ENCODE data around the gene FOXK1. TPM values are rescaled to one million over a fixed set of nuclear protein-coding genes. Genes with fewer than 3 reads are reported as not detected.
A peak's percentile ranks its signal among the peaks of the same experiment; 100 is the strongest.

Gene FOXK1
- polyA plus RNA-seq, 3 donors: 0.33 to 16.8 (median 0.76) TPM

DNA sequence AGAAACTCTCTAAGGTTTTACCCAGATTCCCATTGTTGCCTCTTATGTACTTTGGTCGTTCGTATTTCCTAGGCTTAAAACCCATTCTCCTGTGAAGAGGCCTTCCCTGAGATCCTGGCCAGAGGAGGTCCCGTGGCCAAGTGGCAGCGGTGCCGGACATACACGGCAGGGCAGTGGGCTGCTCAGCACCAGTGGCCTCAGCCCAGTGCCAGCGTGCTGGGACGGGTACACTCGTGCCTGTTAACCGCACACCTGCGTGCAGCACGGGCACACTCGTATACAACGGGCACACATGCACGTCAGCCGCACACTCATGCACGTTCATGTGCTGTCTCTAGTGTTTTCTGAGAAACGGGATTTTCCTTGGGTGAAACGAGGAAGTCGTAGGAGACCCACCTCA is 40.2 kb downstream of the FOXK1 start:
- H3K4me1 Mint-ChIP-seq: peaks cover 40% of the 10 kb centered on the region
- H3K36me3 ChIP-seq (replicated peaks in 1 of 2; ENCODE audit: control insufficient read depth in 1 of 2, insufficient read depth in 2 of 2, low read length in 2 of 2): peaks cover 14 to 31% of the 10 kb centered on the region in 2 donors

DNA sequence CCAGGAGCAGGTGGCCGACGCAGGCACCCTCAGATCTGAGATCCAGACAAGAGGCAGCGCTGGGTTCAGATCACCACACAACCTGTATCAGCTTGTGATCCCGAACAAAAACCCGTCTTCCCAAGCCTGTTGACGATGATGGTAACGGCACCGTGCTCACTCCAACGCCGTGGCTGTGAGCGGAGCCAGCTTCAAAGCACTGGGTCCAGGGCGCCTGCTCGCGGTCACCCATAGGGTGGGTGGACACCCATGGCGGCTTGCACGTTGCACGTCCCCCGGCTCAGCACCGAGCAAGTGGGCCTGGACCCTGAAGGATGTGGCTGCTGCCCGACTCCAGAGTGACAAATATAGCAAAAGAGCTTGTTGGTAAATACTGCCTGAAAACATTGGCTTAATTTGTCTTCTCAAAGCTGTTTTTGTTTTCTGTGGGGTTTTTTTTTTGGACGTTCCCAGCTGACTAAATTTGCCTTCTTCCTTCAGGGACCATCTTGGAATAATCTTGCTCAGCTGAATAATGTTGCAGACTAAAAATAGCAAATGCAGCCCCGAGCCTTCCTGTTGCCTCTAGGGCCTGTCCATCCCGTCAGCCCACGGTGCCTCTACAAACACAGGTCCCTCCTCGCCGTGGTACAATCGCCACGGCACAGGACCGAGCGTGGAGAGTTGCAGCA is 41.0 kb downstream of the FOXK1 start:
- no peak overlapping the region for H3K9ac ChIP-seq (ENCODE audit: insufficient read depth, low read length, poor library complexity, severe bottlenecking)
- WGBS (ENCODE audit: insufficient coverage): 87% methylated on average over 22 of the region's 30 CpGs
- H3K27ac ChIP-seq (ENCODE audit: low read depth in 1 of 2, low read length in 2 of 2): no peak overlapping the region
- H3K27ac Mint-ChIP-seq: no peak overlapping the region
- no peaks in the 10 kb centered on the region for H3K27me3 Mint-ChIP-seq (ENCODE audit: low read depth in 3 of 3)
- no peaks in the 10 kb centered on the region for H3K9me3 Mint-ChIP-seq
- H3K79me2 ChIP-seq (ENCODE audit: insufficient read depth, low read length): peaks cover 90% of the 10 kb centered on the region
- H3K4me1 ChIP-seq (ENCODE audit: control insufficient read depth in 1 of 2, insufficient read depth in 2 of 2, low read length in 2 of 2): peaks cover 29 to 49% of the 10 kb centered on the region in 2 donors
- H3K4me1 Mint-ChIP-seq: peaks cover 42% of the 10 kb centered on the region
- no peak overlapping the region for H2AFZ ChIP-seq (ENCODE audit: insufficient read depth, low read depth, low read length, poor library complexity, severe bottlenecking)
- no peak overlapping the region for H3K4me3 ChIP-seq (replicated peaks in 1 of 3; ENCODE audit: low read depth in 2 of 3, low read length in 3 of 3)
- no peak for DNase-seq
- H3K36me3 Mint-ChIP-seq: peaks cover 28 to 54% of the 10 kb centered on the region in 2 donors
- no peak overlapping the region for H3K4me2 ChIP-seq (replicated peaks; ENCODE audit: extremely low read depth, low read length, poor library complexity, severe bottlenecking)
- TF ChIP-seq, protein P1, sequence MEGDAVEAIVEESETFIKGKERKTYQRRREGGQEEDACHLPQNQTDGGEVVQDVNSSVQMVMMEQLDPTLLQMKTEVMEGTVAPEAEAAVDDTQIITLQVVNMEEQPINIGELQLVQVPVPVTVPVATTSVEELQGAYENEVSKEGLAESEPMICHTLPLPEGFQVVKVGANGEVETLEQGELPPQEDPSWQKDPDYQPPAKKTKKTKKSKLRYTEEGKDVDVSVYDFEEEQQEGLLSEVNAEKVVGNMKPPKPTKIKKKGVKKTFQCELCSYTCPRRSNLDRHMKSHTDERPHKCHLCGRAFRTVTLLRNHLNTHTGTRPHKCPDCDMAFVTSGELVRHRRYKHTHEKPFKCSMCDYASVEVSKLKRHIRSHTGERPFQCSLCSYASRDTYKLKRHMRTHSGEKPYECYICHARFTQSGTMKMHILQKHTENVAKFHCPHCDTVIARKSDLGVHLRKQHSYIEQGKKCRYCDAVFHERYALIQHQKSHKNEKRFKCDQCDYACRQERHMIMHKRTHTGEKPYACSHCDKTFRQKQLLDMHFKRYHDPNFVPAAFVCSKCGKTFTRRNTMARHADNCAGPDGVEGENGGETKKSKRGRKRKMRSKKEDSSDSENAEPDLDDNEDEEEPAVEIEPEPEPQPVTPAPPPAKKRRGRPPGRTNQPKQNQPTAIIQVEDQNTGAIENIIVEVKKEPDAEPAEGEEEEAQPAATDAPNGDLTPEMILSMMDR (IDR thresholded peaks at IDR 0.05): no peak
- peaks cover 11 to 34% of the 10 kb centered on the region in 2 donors for H3K36me3 ChIP-seq (replicated peaks in 1 of 2; ENCODE audit: control insufficient read depth in 1 of 2, insufficient read depth in 2 of 2, low read length in 2 of 2)
- H3K27me3 ChIP-seq (ENCODE audit: control insufficient read depth in 2 of 2, insufficient read depth in 2 of 2, low read length in 2 of 2): no peaks in the 10 kb centered on the region
- H3K4me3 Mint-ChIP-seq: no peak overlapping the region
- H3K9me3 ChIP-seq (replicated peaks in 1 of 2; ENCODE audit: control insufficient read depth in 1 of 2, insufficient read depth in 1 of 2, low read length in 2 of 2): no peaks in the 10 kb centered on the region
- peaks cover 76% of the 10 kb centered on the region for H4K20me1 ChIP-seq (ENCODE audit: insufficient read depth, low read length)
- intact Hi-C loops (cut with micrococcal nuclease): no loop called here

More for the DNA sequence above, 40.2 kb downstream of the FOXK1 start:
- intact Hi-C loops (cut with micrococcal nuclease): no loop called here
- H3K27ac Mint-ChIP-seq: peak overlapping the region in 1 of 7 donors; percentile 34
- no peak overlapping the region for H2AFZ ChIP-seq (ENCODE audit: insufficient read depth, low read depth, low read length, poor library complexity, severe bottlenecking)
- no peaks in the 10 kb centered on the region for H3K27me3 ChIP-seq (ENCODE audit: control insufficient read depth in 2 of 2, insufficient read depth in 2 of 2, low read length in 2 of 2)
- H3K36me3 Mint-ChIP-seq: peaks cover 33 to 50% of the 10 kb centered on the region in 2 donors
- peaks cover 90% of the 10 kb centered on the region for H3K79me2 ChIP-seq (ENCODE audit: insufficient read depth, low read length)
- TF ChIP-seq, protein P1 (IDR thresholded peaks at IDR 0.05): no peak
- H3K9me3 ChIP-seq (replicated peaks in 1 of 2; ENCODE audit: control insufficient read depth in 1 of 2, insufficient read depth in 1 of 2, low read length in 2 of 2): no peaks in the 10 kb centered on the region
- H3K9me3 Mint-ChIP-seq: no peaks in the 10 kb centered on the region
- no peak overlapping the region for H3K4me3 ChIP-seq (replicated peaks in 1 of 3; ENCODE audit: low read depth in 2 of 3, low read length in 3 of 3)
- no peak overlapping the region for H3K4me2 ChIP-seq (replicated peaks; ENCODE audit: extremely low read depth, low read length, poor library complexity, severe bottlenecking)
- no peak overlapping the region for H3K9ac ChIP-seq (ENCODE audit: insufficient read depth, low read length, poor library complexity, severe bottlenecking)
- no peak for DNase-seq
- no peak overlapping the region for H3K27ac ChIP-seq (ENCODE audit: low read depth in 1 of 2, low read length in 2 of 2)
- peaks cover 76% of the 10 kb centered on the region for H4K20me1 ChIP-seq (ENCODE audit: insufficient read depth, low read length)
- no peaks in the 10 kb centered on the region for H3K27me3 Mint-ChIP-seq (ENCODE audit: low read depth in 3 of 3)
- H3K4me1 ChIP-seq (ENCODE audit: control insufficient read depth in 1 of 2, insufficient read depth in 2 of 2, low read length in 2 of 2): peaks cover 29 to 47% of the 10 kb centered on the region in 2 donors
- no peak overlapping the region for H3K4me3 Mint-ChIP-seq
- 90% methylated on average over 20 of the region's 20 CpGs for WGBS (ENCODE audit: insufficient coverage)
